Activated T-helper 1 cell treated with anti-CD3 and anti-CD28 coated beads, Interleukin-12 subunit alpha, Interleukin-12 subunit beta, Interleukin-2, Interleukin-4 antibody, amounts not matched to agents 30 ng/mL and 10 ng/mL and 1 ng/mL, durations not matched to agents 14 hours and 24 hours and 36 hours (primary cell): Measurements from ENCODE around the gene UGT1A8. TPM values are rescaled to one million over a fixed set of nuclear protein-coding genes. Genes with fewer than 3 reads are reported as not detected.
"Not testable (repeated sequence)": the region's sequence is repeated elsewhere in the genome, so short reads cannot be mapped to it uniquely, and the experiment has no call there.

Experiments
- DNase-seq: peaks from one replicate; pipeline ENCODE4 v3.0.0; 2021; ENCODE audit warnings: low spot score
- H3K27ac Mint-ChIP-seq: one replicate; pipeline ENCODE4 v1.8.0; 2021; ENCODE audit warnings: mild to moderate bottlenecking, mixed read lengths
- H3K27me3 Mint-ChIP-seq: one replicate; pipeline ENCODE4 v1.8.0; 2022; ENCODE audit warnings: mild to moderate bottlenecking, moderate library complexity, mixed read lengths; ENCODE audit not compliant: insufficient read depth
- H3K36me3 Mint-ChIP-seq: one replicate; pipeline ENCODE4 v1.8.0; 2021; ENCODE audit warnings: low read depth, mixed read lengths
- H3K4me1 Mint-ChIP-seq: one replicate; pipeline ENCODE4 v1.8.0; 2021; ENCODE audit warnings: low read depth, mixed read lengths
- H3K4me3 Mint-ChIP-seq: one replicate; pipeline ENCODE4 v1.8.0; 2021; ENCODE audit warnings: mild to moderate bottlenecking, moderate library complexity, mixed read lengths
- H3K9me3 Mint-ChIP-seq: one replicate; pipeline ENCODE4 v1.8.0; 2021; ENCODE audit warnings: mixed read lengths
- intact Hi-C: fragments of 100-400 bp; cut with micrococcal nuclease; formaldehyde crosslinking; loops from one replicate; pipeline ENCODE4 v1.15.1; 2024
- total RNA-seq: library from RNA; stranded (reverse); gene quantifications from 2 replicates; pipeline ENCODE4 v1.2.3, GENCODE V29; 2022

The UGT1A8 gene
- total RNA-seq, 1 donor from 2014 or later, result not detected

DNA sequence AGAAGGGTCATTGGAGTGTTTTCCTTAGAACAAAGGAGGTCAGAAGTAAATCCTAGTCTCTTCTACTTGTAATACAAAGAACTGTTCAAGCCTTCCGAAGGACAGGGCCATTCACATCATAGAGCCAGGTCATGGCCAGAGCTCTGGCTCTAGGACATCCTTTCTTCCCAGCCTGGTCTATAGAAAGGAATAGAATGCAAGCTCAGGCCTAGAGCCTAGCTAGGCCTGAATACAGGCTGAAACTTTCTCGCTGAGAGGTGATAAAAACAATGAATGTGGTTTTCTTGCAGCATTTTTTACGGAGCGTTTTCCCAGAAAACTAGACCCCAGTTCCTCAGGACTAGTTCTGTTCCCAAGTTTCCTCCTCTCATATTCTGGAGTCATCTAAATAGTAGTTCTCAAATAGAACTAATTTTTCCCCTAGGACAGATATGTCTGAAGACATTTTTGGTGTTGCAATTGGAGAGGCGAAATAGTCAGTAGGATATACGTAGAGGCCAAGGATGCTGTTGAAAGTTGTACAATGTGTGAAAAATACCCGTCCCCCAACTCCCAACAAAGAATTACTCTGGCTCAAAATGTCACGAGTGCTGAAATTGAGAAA, 82.1 kb downstream of the UGT1A8 start:
- Mint-ChIP-seq H3K4me1 (no peaks in the 10 kb centered on the region), H3K4me3 (no peak overlapping the region), H3K27ac (no peak overlapping the region), H3K27me3 (peaks cover 6% of the 10 kb centered on the region), H3K9me3 (no peaks in the 10 kb centered on the region), H3K36me3 (peaks cover 1% of the 10 kb centered on the region)
- intact Hi-C loops, result no loop called here
- DNase-seq, result no peak

DNA sequence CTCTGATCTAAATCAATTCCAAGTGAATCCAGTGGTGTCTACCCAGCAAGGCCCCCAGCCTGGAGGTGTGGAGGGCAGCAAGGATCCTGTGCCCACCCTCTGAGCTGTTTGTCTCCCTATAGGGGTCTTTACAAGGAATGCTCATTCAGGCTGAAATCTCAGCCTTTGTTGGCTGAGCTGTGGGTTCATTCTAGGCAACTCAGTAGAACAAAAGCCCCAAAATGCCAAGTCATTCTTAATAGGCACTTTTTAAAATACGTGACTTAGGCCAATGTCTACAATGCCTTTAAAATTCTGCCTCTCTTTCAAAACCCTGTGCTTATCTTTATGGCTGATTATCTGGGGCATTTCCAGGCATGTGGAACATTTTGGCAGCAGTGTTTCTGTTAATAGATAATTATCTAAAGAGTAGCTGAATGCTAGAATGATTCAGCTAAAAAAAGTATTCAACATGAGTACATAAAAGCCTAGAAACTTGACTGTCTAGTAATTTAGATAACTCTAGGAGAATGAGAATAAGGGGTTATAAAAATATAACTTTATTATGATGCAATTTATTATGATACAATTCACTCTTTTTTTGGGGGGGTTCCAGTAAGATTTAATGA, 82.7 kb downstream of the UGT1A8 start:
- Mint-ChIP-seq H3K27ac (no peak overlapping the region), H3K27me3 (peaks cover 7% of the 10 kb centered on the region), H3K36me3 (peaks cover 1% of the 10 kb centered on the region), H3K9me3 (no peaks in the 10 kb centered on the region), H3K4me1 (no peaks in the 10 kb centered on the region), H3K4me3 (no peak overlapping the region)
- DNase-seq, result no peak
- intact Hi-C loops, result no loop called here

DNA sequence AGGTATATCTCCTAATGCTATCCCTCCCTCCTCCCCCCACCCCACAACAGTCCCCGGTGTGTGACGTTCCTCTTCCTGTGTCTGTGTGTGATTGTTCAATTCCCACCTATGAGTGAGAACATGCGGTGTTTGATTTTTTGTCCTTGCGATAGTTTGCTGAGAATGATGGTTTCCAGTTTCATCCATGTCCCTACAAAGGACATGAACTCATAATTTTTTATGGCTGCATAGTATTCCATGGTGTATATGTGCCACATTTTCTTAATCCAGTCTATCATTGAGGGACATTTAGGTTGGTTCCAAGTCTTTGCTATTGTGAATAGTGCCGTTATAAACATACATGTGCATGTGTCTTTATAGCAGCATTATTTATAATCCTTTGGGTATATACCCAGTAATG, 83.4 kb downstream of the UGT1A8 start:
- H3K4me3 Mint-ChIP-seq, DNase-seq, H3K36me3 Mint-ChIP-seq, intact Hi-C loops, H3K4me1 Mint-ChIP-seq, H3K9me3 Mint-ChIP-seq, H3K27ac Mint-ChIP-seq, H3K27me3 Mint-ChIP-seq: not testable (repeated sequence)

DNA sequence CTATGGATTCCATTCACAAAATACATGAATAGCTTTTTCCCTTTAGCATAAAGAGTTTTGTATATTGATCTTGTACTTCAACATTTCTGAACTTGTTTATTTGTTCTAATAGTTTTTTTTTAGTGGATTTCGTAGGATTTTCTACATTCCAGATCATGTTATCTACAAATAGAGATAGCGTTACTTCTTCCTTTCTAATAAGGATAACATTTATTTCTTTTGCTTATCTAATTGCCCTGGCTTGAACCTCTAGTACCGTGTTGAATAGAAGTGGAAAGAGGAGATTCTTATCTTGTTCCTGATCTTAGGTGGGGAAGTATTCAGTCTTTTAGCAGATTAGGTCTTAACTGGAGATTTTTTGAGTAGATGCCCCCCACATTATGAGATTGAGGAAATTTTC, 84.8 kb downstream of the UGT1A8 start:
- no peak for DNase-seq
- Mint-ChIP-seq H3K4me1 (no peaks in the 10 kb centered on the region), H3K4me3 (no peak overlapping the region), H3K27ac (no peak overlapping the region), H3K36me3 (peaks cover 1% of the 10 kb centered on the region), H3K9me3 (no peaks in the 10 kb centered on the region), H3K27me3 (peaks cover 5% of the 10 kb centered on the region)
- intact Hi-C loops, result no loop called here

DNA sequence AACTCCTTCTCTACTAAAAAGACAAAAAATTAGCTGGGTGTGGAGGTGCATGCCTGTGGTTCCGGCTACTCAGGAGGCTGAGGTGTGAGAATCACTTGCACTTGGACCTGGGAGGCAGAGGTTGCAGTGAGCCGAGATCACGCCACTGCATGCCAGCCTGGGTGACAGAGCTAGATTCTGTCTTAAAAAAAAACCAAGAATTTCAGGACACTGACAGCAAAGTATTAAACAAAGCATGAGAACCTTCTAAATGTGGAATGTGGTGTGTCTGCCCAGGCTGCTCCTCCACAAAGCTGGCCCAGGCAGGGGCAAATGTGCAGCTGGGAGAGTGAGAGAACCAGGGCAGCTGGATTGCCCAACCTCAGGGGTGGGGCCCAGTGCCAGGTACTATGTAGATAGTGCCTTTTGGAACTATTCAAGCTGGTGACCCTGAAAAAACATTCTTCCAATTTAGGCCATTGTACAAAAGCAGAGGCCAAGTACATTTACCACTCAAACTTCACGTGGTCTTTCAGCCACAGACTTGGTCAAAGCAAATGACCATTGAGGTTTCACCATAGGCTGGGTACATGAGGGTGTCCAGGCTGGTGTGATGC, 88.6 kb downstream of the UGT1A8 start:
- Mint-ChIP-seq H3K4me1 (no peaks in the 10 kb centered on the region), H3K9me3 (no peaks in the 10 kb centered on the region), H3K36me3 (no peaks in the 10 kb centered on the region), H3K4me3 (no peak overlapping the region), H3K27ac (no peak overlapping the region), H3K27me3 (peaks cover 7% of the 10 kb centered on the region)
- DNase-seq, result no peak
- intact Hi-C loops, result no loop called here

DNA sequence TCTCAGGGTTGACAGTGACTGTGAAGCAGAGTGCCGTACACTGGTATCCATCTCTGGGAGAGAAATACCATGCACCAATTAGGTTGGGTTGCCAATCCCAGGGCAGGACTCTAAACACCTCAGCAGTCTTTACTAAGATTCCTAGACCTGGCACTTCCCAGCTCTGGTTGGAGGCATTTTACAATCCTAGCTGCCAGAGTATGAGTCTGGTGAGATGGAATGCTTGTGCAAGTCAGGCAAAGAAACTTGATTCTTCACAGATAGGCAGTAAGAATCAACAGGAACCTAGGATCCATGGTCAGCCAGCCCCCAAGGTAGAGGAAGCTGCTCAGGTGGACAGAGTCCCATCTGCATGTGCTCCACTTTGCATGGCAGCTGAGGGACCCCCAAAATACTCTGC, 89.3 kb downstream of the UGT1A8 start:
- no peak for DNase-seq
- H3K36me3 Mint-ChIP-seq, result no peaks in the 10 kb centered on the region
- no peaks in the 10 kb centered on the region for H3K9me3 Mint-ChIP-seq
- peaks cover 9% of the 10 kb centered on the region for H3K27me3 Mint-ChIP-seq
- H3K4me1 Mint-ChIP-seq, result no peaks in the 10 kb centered on the region
- no peak overlapping the region for H3K4me3 Mint-ChIP-seq
- intact Hi-C loops, result no loop called here
- H3K27ac Mint-ChIP-seq, result no peak overlapping the region

DNA sequence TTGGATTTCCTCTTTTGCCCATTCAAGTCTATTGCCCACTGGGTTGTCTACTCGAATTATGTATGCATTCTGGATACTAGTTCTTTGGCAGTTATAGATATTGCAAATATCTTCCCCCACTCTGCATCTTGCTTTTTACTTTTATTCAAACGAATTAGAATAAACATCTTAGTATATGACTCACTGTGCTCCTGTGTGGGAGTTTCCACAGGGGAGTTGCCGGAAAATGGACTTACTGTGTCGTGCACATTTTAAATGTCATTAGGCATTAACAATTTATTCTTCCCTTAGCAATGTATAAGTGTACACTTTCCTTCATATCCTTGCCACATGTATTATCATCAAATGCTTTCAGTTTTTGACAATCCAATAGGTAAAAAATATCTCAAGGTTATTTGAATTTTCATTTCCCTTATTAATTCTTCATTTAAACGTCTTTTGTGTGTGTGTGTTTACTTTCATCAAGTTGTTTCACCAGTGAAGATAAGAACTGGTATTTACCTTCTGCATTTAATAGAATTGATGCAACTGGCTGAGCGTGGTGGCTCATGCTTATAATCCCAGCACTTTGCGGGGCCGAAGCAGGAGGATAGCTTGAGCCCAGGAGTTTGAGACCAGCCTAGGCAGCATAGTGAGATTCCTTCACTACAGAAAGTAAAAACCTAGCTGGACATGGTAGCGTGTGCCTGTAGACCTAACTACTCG, 90.7 kb downstream of the UGT1A8 start:
- Mint-ChIP-seq H3K27me3 (peaks cover 9% of the 10 kb centered on the region), H3K4me3 (no peak overlapping the region), H3K4me1 (no peaks in the 10 kb centered on the region), H3K36me3 (no peaks in the 10 kb centered on the region), H3K27ac (no peak overlapping the region), H3K9me3 (no peaks in the 10 kb centered on the region)
- DNase-seq, result no peak
- intact Hi-C loops, result no loop called here

DNA sequence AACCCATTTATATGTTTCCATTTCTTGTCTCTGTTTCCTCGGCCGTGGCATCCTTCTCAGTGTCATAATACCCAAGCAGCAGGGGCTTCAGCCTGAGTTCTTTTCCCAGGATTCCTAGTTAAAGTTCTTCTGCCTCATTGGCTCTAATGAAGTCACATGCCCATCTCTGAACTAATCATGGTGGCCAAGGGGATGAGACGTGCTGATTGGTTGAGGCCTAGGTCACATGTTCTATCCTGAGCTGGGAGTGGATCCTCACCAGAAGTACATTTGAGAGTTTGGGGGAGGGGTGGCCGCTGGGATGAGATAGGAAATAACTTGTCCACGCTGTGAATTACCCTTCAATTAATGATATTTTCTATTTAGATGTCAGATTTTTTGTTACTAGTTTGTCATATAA, 91.5 kb downstream of the UGT1A8 start:
- H3K27me3 Mint-ChIP-seq, result peaks cover 12% of the 10 kb centered on the region

DNA sequence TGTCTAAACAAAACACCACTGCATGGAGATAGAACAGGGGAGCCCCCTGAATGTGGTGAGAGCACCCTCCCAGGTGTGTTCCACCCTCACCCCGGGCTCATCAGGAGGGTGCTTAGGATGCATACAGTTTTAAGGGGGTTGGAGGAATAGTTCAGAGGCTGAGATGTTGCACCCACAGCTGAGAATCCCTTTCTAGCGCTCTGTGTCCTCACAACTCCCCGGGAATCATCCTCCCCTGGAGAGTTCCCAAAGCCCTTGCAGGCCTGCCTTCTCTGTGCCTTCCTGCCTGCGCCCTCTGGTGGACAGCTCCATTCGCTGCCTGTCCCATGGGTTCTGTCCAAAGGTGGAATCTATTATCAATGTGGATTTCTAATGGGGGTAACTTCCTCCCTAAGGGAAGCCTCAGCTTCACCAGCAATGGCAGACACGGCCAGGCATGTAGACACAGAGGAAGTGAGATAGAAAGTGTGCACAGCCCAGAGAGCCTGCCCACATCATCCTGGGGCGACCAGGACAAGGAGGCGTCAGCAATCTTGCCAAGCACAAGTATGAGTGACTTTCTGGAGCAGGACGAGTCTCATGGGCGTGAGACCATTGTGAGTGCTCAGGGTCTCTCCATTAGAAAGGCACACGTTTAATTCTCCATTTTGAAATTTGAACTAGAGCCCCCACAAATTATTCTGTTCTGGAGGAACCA, 94.0 kb downstream of the UGT1A8 start:
- Mint-ChIP-seq H3K36me3 (no peaks in the 10 kb centered on the region), H3K27ac (no peak overlapping the region), H3K4me1 (no peaks in the 10 kb centered on the region), H3K9me3 (no peaks in the 10 kb centered on the region), H3K27me3 (peaks cover 11% of the 10 kb centered on the region), H3K4me3 (no peak overlapping the region)
- peak; percentile 40 for DNase-seq
- intact Hi-C loops, result loop anchor here (2.0 to 5.0 kb wide), 2 partner anchors 307 to 1104 kb away; no protein-coding TSS in a partner anchor

More for the DNA sequence above, 91.5 kb downstream of the UGT1A8 start:
- DNase-seq, result no peak
- Mint-ChIP-seq H3K4me1 (no peaks in the 10 kb centered on the region), H3K36me3 (no peaks in the 10 kb centered on the region), H3K27ac (no peak overlapping the region), H3K4me3 (no peak overlapping the region), H3K9me3 (no peaks in the 10 kb centered on the region)
- intact Hi-C loops, result no loop called here

DNA sequence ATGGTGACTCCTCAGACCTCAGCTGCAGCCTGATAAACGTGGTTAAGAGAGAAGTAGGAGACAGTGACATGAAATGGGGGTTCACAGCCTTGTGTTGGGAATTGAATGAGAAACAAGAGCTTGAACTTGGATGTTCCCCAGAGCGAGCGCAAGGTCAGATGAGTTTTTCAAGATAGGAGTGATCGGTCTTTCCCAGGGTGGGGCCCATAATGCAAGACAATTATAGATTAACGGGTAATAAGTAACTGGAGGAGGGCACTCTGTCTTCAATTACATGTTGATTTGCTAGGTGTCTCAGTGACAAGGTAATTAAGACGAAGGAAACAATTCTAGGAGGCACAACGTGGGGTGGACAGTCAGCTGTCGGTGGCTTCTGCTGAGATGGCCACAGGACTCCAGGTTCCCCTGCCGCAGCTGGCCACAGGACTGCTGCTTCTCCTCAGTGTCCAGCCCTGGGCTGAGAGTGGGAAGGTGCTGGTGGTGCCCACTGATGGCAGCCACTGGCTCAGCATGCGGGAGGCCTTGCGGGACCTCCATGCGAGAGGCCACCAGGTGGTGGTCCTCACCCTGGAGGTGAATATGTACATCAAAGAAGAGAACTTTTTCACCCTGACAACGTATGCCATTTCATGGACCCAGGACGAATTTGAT, 95.3 kb downstream of the UGT1A8 start, which contains the start of gene UGT1A5:
Gene UGT1A5 (plus strand): TSS at position 297 of the 651 bp plus-strand sequence. CDS start 85 bp downstream, at position 382.
- Mint-ChIP-seq H3K4me3 (no peak within 1 kb of the TSS), H3K27ac (no peak within 1 kb of the TSS), H3K27me3 (peaks cover 11% of the 10 kb centered on the region), H3K36me3 (no peaks in the 10 kb centered on the region), H3K9me3 (no peaks in the 10 kb centered on the region), H3K4me1 (no peaks in the 10 kb centered on the region)
- DNase-seq, result no peak
- intact Hi-C loops, result loop anchor here (5.0 kb wide), 1 partner anchor 1105 kb away; no protein-coding TSS in a partner anchor

DNA sequence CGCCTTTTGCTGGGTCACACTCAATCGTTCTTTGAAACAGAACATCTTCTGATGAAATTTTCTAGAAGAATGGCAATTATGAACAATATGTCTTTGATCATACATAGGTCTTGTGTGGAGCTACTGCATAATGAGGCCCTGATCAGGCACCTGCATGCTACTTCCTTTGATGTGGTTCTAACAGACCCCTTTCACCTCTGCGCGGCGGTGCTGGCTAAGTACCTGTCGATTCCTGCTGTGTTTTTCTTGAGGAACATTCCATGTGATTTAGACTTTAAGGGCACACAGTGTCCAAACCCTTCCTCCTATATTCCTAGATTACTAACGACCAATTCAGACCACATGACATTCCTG, 95.8 kb downstream of the UGT1A8 start:
- no peak overlapping the region for H3K27ac Mint-ChIP-seq
- no peaks in the 10 kb centered on the region for H3K36me3 Mint-ChIP-seq
- no peaks in the 10 kb centered on the region for H3K4me1 Mint-ChIP-seq
- no peak overlapping the region for H3K4me3 Mint-ChIP-seq
- intact Hi-C loops, result loop anchor here (5.0 kb wide), 1 partner anchor 1106 kb away; no protein-coding TSS in a partner anchor
- DNase-seq, result no peak
- no peaks in the 10 kb centered on the region for H3K9me3 Mint-ChIP-seq
- peaks cover 13% of the 10 kb centered on the region for H3K27me3 Mint-ChIP-seq

DNA sequence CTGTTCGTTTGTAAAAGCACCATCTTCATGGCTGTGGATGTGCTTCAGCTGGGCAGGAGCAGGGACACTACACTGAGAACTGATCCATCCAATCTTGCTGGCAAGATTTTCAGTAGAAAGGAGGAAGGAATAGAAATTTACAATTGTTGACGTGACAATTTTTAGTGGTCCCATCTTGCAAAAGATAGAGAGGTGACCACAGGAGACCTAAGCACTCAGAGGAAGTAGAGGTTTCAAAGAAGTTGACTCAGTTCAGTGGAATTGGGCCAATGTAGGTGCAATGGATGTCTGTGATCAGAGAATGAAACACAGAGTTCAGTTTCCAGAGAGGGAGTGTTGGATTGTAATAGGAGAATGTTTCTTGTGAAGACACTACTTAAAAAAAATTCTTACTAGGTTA, 96.7 kb downstream of the UGT1A8 start:
- no peaks in the 10 kb centered on the region for H3K36me3 Mint-ChIP-seq
- peaks cover 16% of the 10 kb centered on the region for H3K27me3 Mint-ChIP-seq
- H3K4me1 Mint-ChIP-seq, result no peaks in the 10 kb centered on the region

More for the DNA sequence above, 96.7 kb downstream of the UGT1A8 start:
- no peaks in the 10 kb centered on the region for H3K9me3 Mint-ChIP-seq
- no peak for DNase-seq
- intact Hi-C loops, result loop anchor here (5.0 kb wide), 1 partner anchor 1107 kb away; no protein-coding TSS in a partner anchor
- H3K27ac Mint-ChIP-seq, result no peak overlapping the region
- no peak overlapping the region for H3K4me3 Mint-ChIP-seq
